ENCODE data around the gene ZNF175. TPM values are rescaled to one million over a fixed set of nuclear protein-coding genes. Genes with fewer than 3 reads are reported as not detected.

ZNF175 gene
- polyA plus RNA-seq, 2 of the 4 experiments (the other 2 are of a cell fraction), result 3.3 to 6.4 TPM

- CTCF ChIA-PET, result no interaction called here
These were observed 35.5 kb upstream of the ZNF175 start for GRCh38 chr19:51535535-51535934.

GRCh38 chr19:51539821-51540366 is 31.2 kb upstream of the ZNF175 start:
- ChIA-PET POLR2A (no interaction called here), CTCF (no interaction called here)
- ATAC-seq (no peak), DNase-seq (ENCODE audit: low read depth in 1 of 2, low spot score in 1 of 2) (no peak), FAIRE-seq (no peak)
- H3K27ac ChIP-seq, result no peak overlapping the region
- no peak for TF ChIP-seq MAZ (IDR thresholded peaks at IDR 0.05; ENCODE audit: borderline replicate concordance, low read depth, low read length)
- TF ChIP-seq USF2 (IDR thresholded peaks at IDR 0.05), result no peak
- TF ChIP-seq ESRRA (IDR thresholded peaks at IDR 0.05; ENCODE audit: borderline replicate concordance, low read length), result no peak
- TF ChIP-seq ZFP36 (IDR thresholded peaks at IDR 0.05; ENCODE audit: borderline replicate concordance, partially characterized antibody), result no peak
- no peak for TF ChIP-seq RFX5 (IDR thresholded peaks at IDR 0.05)
- no peak for TF ChIP-seq JUNB (IDR thresholded peaks at IDR 0.05)
- no peak for TF ChIP-seq KDM5A (IDR thresholded peaks at IDR 0.05)
- no peak for TF ChIP-seq JUN (IDR thresholded peaks at IDR 0.05)
- TF ChIP-seq CHD2 (IDR thresholded peaks at IDR 0.05; ENCODE audit: low read length, partially characterized antibody), result no peak
- no peak for TF ChIP-seq PBX3 (IDR thresholded peaks at IDR 0.05)
- H3K9me3 ChIP-seq, result peaks cover 3% of the 10 kb centered on the region; the same call in 1 of the 3 replicates
- WGBS (ENCODE audit: missing lambda C conversion rate), result 2% methylated on average over 4 of the region's 4 CpGs
- H3K4me2 ChIP-seq, result no peak overlapping the region
- H3K4me3 ChIP-seq, result no peak overlapping the region
- H3K4me1 ChIP-seq, result no peaks in the 10 kb centered on the region

More at GRCh38 chr19:51535535-51535934, 35.5 kb upstream of the ZNF175 start:
- H3K27ac ChIP-seq, result no peak overlapping the region
- no peaks in the 10 kb centered on the region for H3K4me1 ChIP-seq
- DNase-seq (ENCODE audit: low read depth in 1 of 2, low spot score in 1 of 2), result no peak
- no peak for TF ChIP-seq MAX (IDR thresholded peaks at IDR 0.05)
- no peak for TF ChIP-seq FOSB (CRISPR knock-in tag; IDR thresholded peaks at IDR 0.05)
- no peak for TF ChIP-seq CHD2 (IDR thresholded peaks at IDR 0.05; ENCODE audit: low read length, partially characterized antibody)
- no peak for TF ChIP-seq RARB (CRISPR knock-in tag; IDR thresholded peaks at IDR 0.05)
- no peak for TF ChIP-seq USF2 (IDR thresholded peaks at IDR 0.05)
- TF ChIP-seq HOXA7 (CRISPR knock-in tag; IDR thresholded peaks at IDR 0.05), result no peak
- TF ChIP-seq MAZ (IDR thresholded peaks at IDR 0.05; ENCODE audit: borderline replicate concordance, low read depth, low read length), result no peak
- TF ChIP-seq E2F6 (IDR thresholded peaks at IDR 0.05; ENCODE audit: borderline replicate concordance, low read depth), result no peak
- TF ChIP-seq EHF (CRISPR knock-in tag; IDR thresholded peaks at IDR 0.05), result no peak
- TF ChIP-seq RAD21 (conservative IDR thresholded peaks at IDR 0.05 in 1 of 2, IDR thresholded peaks at IDR 0.05 in 1 of 2), result no peak
- no peak for TF ChIP-seq RNF2 (IDR thresholded peaks at IDR 0.05; ENCODE audit: borderline replicate concordance, low read depth)
- TF ChIP-seq RFX5 (IDR thresholded peaks at IDR 0.05), result no peak
- no peak for TF ChIP-seq BHLHE40 (IDR thresholded peaks at IDR 0.05; ENCODE audit: low read depth, low read length)
- TF ChIP-seq HEYL (CRISPR knock-in tag; IDR thresholded peaks at IDR 0.05), result no peak
- TF ChIP-seq CBX8 (IDR thresholded peaks at IDR 0.05), result no peak
- H3K4me2 ChIP-seq, result no peak overlapping the region
- WGBS (ENCODE audit: missing lambda C conversion rate), result 3% methylated on average over 1 of the region's 1 CpG
- H3K9me3 ChIP-seq, result no peaks in the 10 kb centered on the region; the same call in 2 of the 3 replicates
- H3K4me3 ChIP-seq, result no peak overlapping the region
- no peak for FAIRE-seq
- POLR2A ChIA-PET, result no interaction called here
- ATAC-seq, result no peak

Data from A549 (cell line).